IPS-15b (cell line): ENCODE data around the gene C6orf132.
"Not testable (repeated sequence)": the region's sequence is repeated elsewhere in the genome, so short reads cannot be mapped to it uniquely, and the experiment has no call there.

Experiments used
- H3K27me3 ChIP-seq: one replicate; pipeline ENCODE4 v1.6.1; 2013; ENCODE audit warnings: low read length; ENCODE audit not compliant: control insufficient read depth, insufficient read depth
- H3K36me3 ChIP-seq: one replicate; pipeline ENCODE4 v1.6.1; 2013; ENCODE audit warnings: low read length; ENCODE audit not compliant: control insufficient read depth, insufficient read depth
- H3K4me1 ChIP-seq: one replicate; pipeline ENCODE4 v1.6.1; 2013; ENCODE audit warnings: mild to moderate bottlenecking, low read length; ENCODE audit not compliant: control insufficient read depth, insufficient read depth
- H3K4me3 ChIP-seq: one replicate; pipeline ENCODE4 v1.5.1; 2013; ENCODE audit warnings: low read depth, low read length
- H3K9ac ChIP-seq: one replicate; pipeline ENCODE4 v1.6.1; 2013; ENCODE audit warnings: low read depth, mild to moderate bottlenecking, low read length
- H3K9me3 ChIP-seq: one replicate; pipeline ENCODE4 v1.6.1; 2013; ENCODE audit warnings: mild to moderate bottlenecking, low read length; ENCODE audit not compliant: control insufficient read depth, insufficient read depth

Gene C6orf132

GRCh38 chr6:42156638-42157037, 14.2 kb upstream of the C6orf132 start:
- Histone ChIP-seq H3K9me3 (no peaks in the 10 kb centered on the region), H3K27me3 (no peaks in the 10 kb centered on the region), H3K4me1 (peaks cover 6% of the 10 kb centered on the region), H3K4me3 (no peak overlapping the region), H3K36me3 (no peaks in the 10 kb centered on the region), H3K9ac (no peak overlapping the region)

- no peaks in the 10 kb centered on the region for H3K36me3 ChIP-seq
- H3K4me3 ChIP-seq = no peak overlapping the region
- no peak overlapping the region for H3K9ac ChIP-seq
- H3K27me3 ChIP-seq = no peaks in the 10 kb centered on the region
- peaks cover 6% of the 10 kb centered on the region for H3K4me1 ChIP-seq
- H3K9me3 ChIP-seq = no peaks in the 10 kb centered on the region
Measured at GRCh38 chr6:42155293-42155692, 12.9 kb upstream of the C6orf132 start.

- Histone ChIP-seq H3K4me1 (peaks cover 6% of the 10 kb centered on the region), H3K36me3 (no peaks in the 10 kb centered on the region), H3K4me3 (no peak overlapping the region), H3K9ac (no peak overlapping the region), H3K27me3 (no peaks in the 10 kb centered on the region), H3K9me3 (no peaks in the 10 kb centered on the region)
Measured at GRCh38 chr6:42154461-42155209, 12.2 kb upstream of the C6orf132 start.

GRCh38 chr6:42153921-42154320, 11.5 kb upstream of the C6orf132 start:
- Histone ChIP-seq H3K9ac (no peak overlapping the region), H3K4me3 (no peak overlapping the region), H3K36me3 (no peaks in the 10 kb centered on the region), H3K4me1 (peaks cover 6% of the 10 kb centered on the region), H3K9me3 (no peaks in the 10 kb centered on the region), H3K27me3 (no peaks in the 10 kb centered on the region)

GRCh38 chr6:42152528-42153213, 10.3 kb upstream of the C6orf132 start:
- H3K36me3 ChIP-seq, H3K27me3 ChIP-seq, H3K9me3 ChIP-seq, H3K9ac ChIP-seq, H3K4me3 ChIP-seq, H3K4me1 ChIP-seq: not testable (repeated sequence)

- no peaks in the 10 kb centered on the region for H3K9me3 ChIP-seq
- no peaks in the 10 kb centered on the region for H3K36me3 ChIP-seq
- H3K4me1 ChIP-seq = peaks cover 6% of the 10 kb centered on the region
- H3K4me3 ChIP-seq = no peak overlapping the region
- no peaks in the 10 kb centered on the region for H3K27me3 ChIP-seq
- no peak overlapping the region for H3K9ac ChIP-seq
Measured at GRCh38 chr6:42152024-42152423, 9.6 kb upstream of the C6orf132 start.

GRCh38 chr6:42150254-42150653, 7.8 kb upstream of the C6orf132 start:
- Histone ChIP-seq H3K27me3 (no peaks in the 10 kb centered on the region), H3K4me1 (peaks cover 3% of the 10 kb centered on the region), H3K4me3 (no peak overlapping the region), H3K9ac (no peak overlapping the region), H3K9me3 (no peaks in the 10 kb centered on the region), H3K36me3 (no peaks in the 10 kb centered on the region)

- Histone ChIP-seq H3K27me3 (no peaks in the 10 kb centered on the region), H3K4me1 (peaks cover 3% of the 10 kb centered on the region), H3K4me3 (no peak overlapping the region), H3K9me3 (no peaks in the 10 kb centered on the region), H3K36me3 (no peaks in the 10 kb centered on the region), H3K9ac (no peak overlapping the region)
Measured at GRCh38 chr6:42148058-42148457, 5.6 kb upstream of the C6orf132 start.

GRCh38 chr6:42147138-42147562, 4.7 kb upstream of the C6orf132 start:
- Histone ChIP-seq H3K9me3 (no peaks in the 10 kb centered on the region), H3K4me1 (peaks cover 2% of the 10 kb centered on the region), H3K27me3 (no peaks in the 10 kb centered on the region), H3K9ac (no peak overlapping the region), H3K36me3 (peaks cover 3% of the 10 kb centered on the region), H3K4me3 (no peak overlapping the region)

GRCh38 chr6:42141603-42142117, 760 bp downstream of the C6orf132 start:
- Histone ChIP-seq H3K9ac (peak overlapping the region; percentile 85), H3K9me3 (no peaks in the 10 kb centered on the region), H3K4me3 (peak overlapping the region; percentile 71), H3K27me3 (no peaks in the 10 kb centered on the region), H3K4me1 (peaks cover 31% of the 10 kb centered on the region), H3K36me3 (peaks cover 4% of the 10 kb centered on the region)

GRCh38 chr6:42140756-42141602, 1.4 kb downstream of the C6orf132 start:
- peak overlapping the region; percentile 71 for H3K4me3 ChIP-seq
- H3K4me1 ChIP-seq = peaks cover 35% of the 10 kb centered on the region

More at GRCh38 chr6:42140756-42141602, 1.4 kb downstream of the C6orf132 start:
- Histone ChIP-seq H3K9me3 (no peaks in the 10 kb centered on the region), H3K9ac (peak overlapping the region; percentile 85), H3K27me3 (no peaks in the 10 kb centered on the region), H3K36me3 (peaks cover 4% of the 10 kb centered on the region)
